Small intestine (tissue), 7 donors: ENCODE data around the gene ATP12A. TPM values are rescaled to one million over a fixed set of nuclear protein-coding genes. Genes with fewer than 3 reads are reported as not detected.

Source experiments
- DNase-seq, 2 donors: peaks; one replicate each; pipeline versions ENCODE4 v3.0.0 to v3.0.0-alpha.2; 2013
- FAIRE-seq: peaks from 2 replicates; lab custom pipeline; 2012; peaks lifted over from hg19 to GRCh38; lab: Jason Lieb, UNC
- H3K27ac ChIP-seq, 3 donors: one replicate each; pipeline ENCODE4 v1.5.1; 2013; ENCODE audit warnings: low read length in 2 of 3, mild to moderate bottlenecking in 2 of 3, control low read depth in 1 of 3, inconsistent platforms in 1 of 3, low read depth in 1 of 3, moderate library complexity in 1 of 3
- H3K27me3 ChIP-seq, 3 donors: one replicate each; pipeline ENCODE4 v1.6.1; 2013; ENCODE audit warnings: low read length in 3 of 3, inconsistent platforms in 1 of 3; ENCODE audit not compliant: control insufficient read depth in 3 of 3, insufficient read depth in 3 of 3
- H3K36me3 ChIP-seq, 3 donors: one replicate each; pipeline ENCODE4 v1.6.1; 2013; ENCODE audit warnings: low read length in 3 of 3, inconsistent platforms in 1 of 3, low read depth in 1 of 3, mild to moderate bottlenecking in 1 of 3, moderate library complexity in 1 of 3; ENCODE audit not compliant: control insufficient read depth in 3 of 3, insufficient read depth in 2 of 3
- H3K4me1 ChIP-seq, 3 donors: one replicate each; pipeline ENCODE4 v1.6.1; 2013; ENCODE audit warnings: low read length in 2 of 3, inconsistent platforms in 1 of 3, low read depth in 1 of 3, mild to moderate bottlenecking in 1 of 3, moderate library complexity in 1 of 3; ENCODE audit not compliant: control insufficient read depth in 3 of 3, insufficient read depth in 2 of 3
- H3K4me3 ChIP-seq, 3 donors: one replicate each; pipeline ENCODE4 v1.5.1; 2013; ENCODE audit warnings: low read length in 3 of 3, control low read depth in 1 of 3, inconsistent platforms in 1 of 3, low read depth in 1 of 3, mild to moderate bottlenecking in 1 of 3, moderate library complexity in 1 of 3
- H3K9me3 ChIP-seq, 2 donors: one replicate each; pipeline ENCODE4 v1.6.1; 2013; ENCODE audit warnings: low read depth in 1 of 2, low read length in 1 of 2; ENCODE audit not compliant: control insufficient read depth in 2 of 2, insufficient read depth in 1 of 2
- WGBS, 3 donors: extraction: QIAGEN DNeasy Blood & Tissue Kit; methylation state at CpG; one replicate each; pipeline ENCODE4 v1.1.7; 2013; 5-methylcytosine and 5-hydroxymethylcytosine counted together
- polyA plus RNA-seq, 4 donors: library from polyadenylated mRNA; stranded (reverse) in 3 of 4; unstranded in 1 of 4; fragments of 200-250 nt in 3 of 4; fragments of 120-200 nt in 1 of 4; gene quantifications; one replicate each; pipeline versions ENCODE4 v1.2.1 to v1.2.3, GENCODE V29; 2013
- donor health status: healthy with polysubstance abuse.
- donor health status: control.
- donor health status: control.
- donor health status: Bipolar disorder and iron deficiency.
- donor health status: healthy.

ATP12A gene
- polyA plus RNA-seq, 4 donors, result 0.01 TPM; not detected in 3

DNA sequence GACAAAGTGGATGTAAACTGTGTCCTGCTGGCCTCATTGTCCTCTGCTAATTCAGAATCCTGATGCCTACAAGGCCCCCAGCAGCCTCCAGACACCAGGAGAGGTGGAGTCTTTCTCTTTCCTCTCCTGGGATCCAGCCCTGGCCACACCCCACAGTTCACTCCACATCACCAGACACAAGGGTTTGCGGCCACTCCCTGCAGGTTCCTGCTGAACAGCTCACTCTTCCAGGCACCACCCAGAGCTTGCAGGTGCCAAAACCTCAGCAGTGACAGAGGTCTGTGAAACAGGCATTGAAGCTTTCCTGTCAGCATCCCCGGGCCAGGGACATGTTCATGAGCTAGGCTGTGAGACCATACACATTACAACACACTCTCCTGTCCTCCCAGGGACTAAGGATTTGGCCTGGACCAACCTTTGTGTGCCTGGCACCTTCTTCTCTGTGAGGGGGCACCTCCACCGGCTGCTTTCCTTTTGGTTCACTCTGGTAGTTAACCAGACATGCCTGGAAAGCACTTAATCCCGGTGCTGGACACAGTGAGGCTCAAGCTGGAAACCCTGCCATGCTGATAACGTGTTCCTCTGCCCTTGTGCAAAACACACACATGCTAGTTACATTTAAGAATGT is 11.1 kb upstream of the ATP12A start:
- WGBS, 3 donors, result 65 to 81% (median 71%) methylated on average over 5 of the region's 5 CpGs
- Histone ChIP-seq H3K9me3 (no peaks in the 10 kb centered on the region), H3K4me3 (no peak overlapping the region), H3K27ac (no peak overlapping the region), H3K4me1 (peaks cover 0 to 18% (median 0%) of the 10 kb centered on the region in 3 donors), H3K27me3 (no peaks in the 10 kb centered on the region), H3K36me3 (no peaks in the 10 kb centered on the region)
- FAIRE-seq (no peak), DNase-seq (peak in 1 of 2 donors; percentile 67)

DNA sequence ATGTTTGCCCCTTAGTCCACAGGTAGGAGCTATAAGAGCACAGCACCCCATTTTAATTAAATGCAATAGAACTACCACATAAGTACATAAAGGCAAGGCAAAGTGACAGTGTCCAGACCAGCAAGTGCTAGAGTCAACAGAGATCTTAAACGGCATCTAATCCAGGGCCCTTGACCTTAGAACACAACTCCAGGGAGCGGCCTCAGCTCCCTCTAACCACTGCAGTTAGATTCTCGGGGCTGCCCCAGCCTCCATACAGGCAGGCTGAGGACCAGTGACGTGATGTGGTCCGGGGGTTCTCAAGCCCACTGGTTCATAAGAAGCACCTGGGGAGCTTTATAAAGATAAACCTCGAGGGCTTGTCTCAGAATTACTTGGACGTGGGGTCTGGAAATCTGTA is 10.0 kb upstream of the ATP12A start:
- DNase-seq (peak; percentile 39 to 52), FAIRE-seq (no peak)
- Histone ChIP-seq H3K9me3 (no peaks in the 10 kb centered on the region), H3K4me3 (no peak overlapping the region), H3K27me3 (no peaks in the 10 kb centered on the region), H3K36me3 (no peaks in the 10 kb centered on the region), H3K27ac (no peak overlapping the region), H3K4me1 (peaks cover 0 to 18% (median 0%) of the 10 kb centered on the region in 3 donors)
- WGBS, 3 donors, result 20 to 66% (median 30%) methylated on average over 7 of the region's 7 CpGs

DNA sequence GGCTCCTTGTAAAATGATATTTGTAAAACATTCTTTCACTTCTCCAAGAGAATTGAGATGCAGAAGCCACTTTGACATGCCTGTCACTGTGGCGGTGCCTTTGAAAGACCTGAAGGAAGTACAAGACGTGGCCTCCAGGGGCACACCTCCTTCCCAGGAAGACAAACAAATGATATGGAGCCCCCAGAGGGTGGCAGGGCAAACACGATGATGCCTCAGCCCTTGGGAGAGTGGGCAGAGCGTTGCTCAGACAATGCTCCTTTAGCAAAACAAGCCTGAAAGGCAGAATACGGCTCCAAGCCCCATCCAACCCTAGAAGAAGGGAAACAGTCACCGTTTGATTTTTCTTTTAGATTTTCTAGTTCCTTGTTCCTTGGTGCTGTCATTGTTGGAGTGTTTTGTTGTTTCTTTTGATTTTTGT is 9.2 kb upstream of the ATP12A start:
- no peak for FAIRE-seq
- no peaks in the 10 kb centered on the region for H3K36me3 ChIP-seq
- no peak overlapping the region for H3K4me3 ChIP-seq
- DNase-seq, result peak in 1 of 2 donors; percentile 73
- H3K9me3 ChIP-seq, result no peaks in the 10 kb centered on the region
- H3K4me1 ChIP-seq, result peaks cover 0 to 18% (median 0%) of the 10 kb centered on the region in 3 donors
- no peak overlapping the region for H3K27ac ChIP-seq
- 4 to 15% (median 13%) methylated on average over 6 of the region's 6 CpGs for WGBS, 3 donors
- no peaks in the 10 kb centered on the region for H3K27me3 ChIP-seq

DNA sequence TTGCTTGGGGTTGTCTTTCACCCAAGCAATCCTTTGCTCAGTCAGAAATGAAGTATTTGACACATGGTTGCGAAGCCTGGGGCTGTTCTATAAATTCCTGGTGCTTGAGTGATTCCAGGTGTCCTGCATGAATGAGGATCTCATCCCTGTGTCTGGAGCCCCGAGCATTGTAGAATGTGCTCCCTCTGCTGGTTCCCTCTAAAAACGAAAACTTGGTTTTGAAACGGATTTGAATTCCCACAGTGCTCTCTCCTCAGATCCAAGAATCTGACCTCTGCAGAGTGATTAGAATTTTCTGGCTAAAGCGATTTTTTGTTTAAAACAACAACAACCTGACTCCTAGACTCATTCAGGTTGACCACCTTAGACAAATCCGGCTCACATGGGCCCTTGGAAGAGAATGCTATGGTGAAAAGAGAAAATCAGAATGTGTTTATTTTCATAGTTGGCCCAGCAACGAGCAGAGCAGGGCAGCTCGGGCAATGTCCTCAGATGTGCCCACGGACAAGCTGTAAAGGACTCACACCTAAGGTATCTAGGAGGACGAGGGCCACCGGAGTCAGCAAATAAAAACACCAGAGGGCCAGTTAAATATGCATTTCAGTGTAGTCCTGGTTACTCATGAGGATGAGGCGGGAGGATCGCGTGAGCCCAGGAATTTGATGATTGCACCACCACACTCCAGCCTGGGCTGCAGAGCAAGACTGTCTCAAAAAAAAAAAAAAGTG is 8.7 kb upstream of the ATP12A start:
- no peaks in the 10 kb centered on the region for H3K36me3 ChIP-seq
- H3K9me3 ChIP-seq, result no peaks in the 10 kb centered on the region
- FAIRE-seq, result no peak
- H3K4me3 ChIP-seq, result no peak overlapping the region
- WGBS, 3 donors, result 20 to 31% (median 24%) methylated on average over 14 of the region's 14 CpGs
- H3K4me1 ChIP-seq, result peaks cover 0 to 18% (median 0%) of the 10 kb centered on the region in 3 donors
- peak; percentile 73 to 77 for DNase-seq
- peaks cover 0 to 4% (median 0%) of the 10 kb centered on the region in 3 donors for H3K27me3 ChIP-seq
- H3K27ac ChIP-seq, result no peak overlapping the region

DNA sequence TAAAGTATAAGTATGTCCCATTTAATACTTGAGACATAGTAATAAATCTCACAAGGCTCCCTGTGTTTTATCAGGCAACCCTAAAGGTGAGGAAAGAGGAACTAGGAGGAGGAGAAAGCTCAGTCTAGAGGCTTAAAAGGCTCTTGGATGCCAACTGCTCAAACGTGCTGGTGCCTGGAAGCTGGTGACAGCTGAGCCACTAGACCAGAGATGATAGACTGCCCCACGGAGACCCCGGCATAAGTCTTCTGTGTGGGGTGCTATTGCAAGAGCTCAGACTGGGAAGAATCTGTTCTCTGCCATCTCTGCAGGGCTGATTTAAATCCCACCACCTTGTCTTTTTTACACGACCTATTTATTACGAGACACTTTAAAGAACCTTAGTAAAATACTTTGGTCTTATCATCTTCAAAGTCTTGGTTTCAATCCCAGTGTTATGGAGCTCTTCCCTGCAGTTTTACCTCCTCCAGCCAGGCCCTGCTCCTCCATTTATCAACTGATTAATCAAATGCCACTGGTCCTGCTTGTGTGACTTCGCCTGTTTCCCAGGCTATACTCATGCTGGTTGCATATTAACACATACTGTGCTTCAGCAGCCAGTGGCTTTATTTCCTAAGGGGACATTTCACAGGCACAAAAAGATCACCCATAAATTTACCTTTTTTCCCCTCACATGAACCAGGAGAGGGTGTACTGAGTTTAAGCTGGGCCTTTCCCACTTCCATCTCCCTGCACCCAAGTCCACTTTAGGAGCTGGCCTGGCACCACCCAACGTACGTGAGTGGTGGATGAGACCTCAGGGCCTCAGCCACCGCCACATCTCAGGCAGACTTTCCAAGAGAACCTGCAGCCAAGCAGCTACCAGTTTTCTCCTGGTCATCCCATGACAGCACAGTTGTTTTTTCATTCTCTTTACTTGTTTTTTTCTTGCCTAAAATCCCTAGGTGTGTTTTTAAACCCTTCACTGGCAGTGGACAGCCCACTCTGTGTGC is 7.8 kb upstream of the ATP12A start:
- WGBS, 3 donors, result 74 to 79% (median 76%) methylated on average over 9 of the region's 9 CpGs
- FAIRE-seq (no peak), DNase-seq (no peak)
- Histone ChIP-seq H3K36me3 (no peaks in the 10 kb centered on the region), H3K4me3 (no peak overlapping the region), H3K9me3 (no peaks in the 10 kb centered on the region), H3K27ac (no peak overlapping the region), H3K4me1 (peaks cover 0 to 18% (median 0%) of the 10 kb centered on the region in 3 donors), H3K27me3 (peaks cover 0 to 10% (median 4%) of the 10 kb centered on the region in 3 donors)

DNA sequence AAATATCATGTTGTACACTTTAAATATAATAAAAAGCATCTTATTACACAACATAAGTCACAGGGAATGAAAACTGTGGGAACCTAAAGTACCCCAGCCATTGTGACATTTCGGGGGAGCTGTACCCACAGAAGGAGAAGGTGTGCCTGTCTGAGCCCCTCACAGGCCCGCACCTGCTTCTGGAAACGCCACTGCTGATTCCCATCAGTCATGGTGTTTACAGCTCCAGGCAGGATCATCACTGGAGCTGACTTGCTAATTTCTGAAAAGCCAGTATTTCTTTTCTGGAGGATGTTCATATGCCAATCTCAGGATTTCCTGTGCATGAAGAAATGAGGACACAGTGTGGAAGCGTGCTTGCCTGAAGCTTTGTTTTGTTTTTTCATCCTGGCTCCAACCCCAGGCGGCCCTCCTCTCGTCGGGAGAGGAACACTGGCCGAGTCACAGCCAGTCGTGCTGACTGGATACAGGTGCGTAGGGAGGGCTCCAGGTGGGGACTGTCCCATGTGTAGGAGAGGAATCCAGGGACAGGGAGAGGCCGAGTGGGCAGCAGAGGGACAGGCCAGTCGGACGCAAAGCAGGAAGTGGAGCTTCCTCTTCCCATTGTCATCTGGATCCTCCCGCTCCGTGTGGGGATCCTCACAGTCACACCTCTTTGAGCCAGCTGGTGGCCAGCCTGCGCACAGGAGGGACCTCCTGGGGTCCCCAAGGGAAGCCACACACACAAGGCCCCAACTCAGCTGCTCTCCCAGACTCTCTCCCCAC is 4.2 kb upstream of the ATP12A start:
- 74 to 89% (median 81%) methylated on average over 14 to 16 of the region's 16 CpGs for WGBS, 3 donors
- Histone ChIP-seq H3K27me3 (peaks cover 3 to 31% (median 14%) of the 10 kb centered on the region in 3 donors), H3K27ac (no peak overlapping the region), H3K4me3 (no peak overlapping the region), H3K36me3 (no peaks in the 10 kb centered on the region), H3K4me1 (peaks cover 0 to 7% (median 0%) of the 10 kb centered on the region in 3 donors), H3K9me3 (no peaks in the 10 kb centered on the region)
- DNase-seq, result no peak
- FAIRE-seq, result no peak

DNA sequence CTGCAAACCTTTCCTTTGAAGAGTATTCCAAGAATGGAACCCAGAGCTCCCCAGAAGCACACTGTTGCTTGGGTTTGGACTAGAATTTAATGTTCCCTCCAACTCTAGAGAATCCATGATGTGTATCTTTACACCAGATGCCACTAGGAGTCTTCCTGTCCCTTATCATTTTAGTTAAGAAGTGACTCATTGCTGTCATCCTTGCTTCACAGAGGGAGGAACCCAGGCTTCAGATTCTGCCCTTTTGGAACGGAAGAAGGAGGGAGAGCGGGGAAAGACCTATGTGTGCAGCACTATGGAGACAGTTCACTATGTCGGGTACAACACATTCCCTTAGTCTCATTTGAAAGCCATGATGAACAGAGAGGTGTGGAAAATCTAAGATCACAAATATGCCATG is 2.1 kb upstream of the ATP12A start:
- no peak overlapping the region for H3K4me3 ChIP-seq
- no peaks in the 10 kb centered on the region for H3K9me3 ChIP-seq
- no peaks in the 10 kb centered on the region for H3K4me1 ChIP-seq
- FAIRE-seq, result no peak
- no peak overlapping the region for H3K27ac ChIP-seq
- no peaks in the 10 kb centered on the region for H3K36me3 ChIP-seq
- WGBS, 3 donors, result 31 to 79% (median 47%) methylated on average over 3 of the region's 3 CpGs
- DNase-seq, result peak; percentile 27 to 29
- H3K27me3 ChIP-seq, result peaks cover 3 to 42% (median 16%) of the 10 kb centered on the region in 3 donors
